Uterus (tissue), 2 donors: ENCODE results near the gene CLEC4A.
"Not testable (repeated sequence)": the region's sequence is repeated elsewhere in the genome, so short reads cannot be mapped to it uniquely, and the experiment has no call there.

ENCODE experiments used
- POLR2A ChIP-seq, 2 donors: fragments of 450-650 bp; IDR thresholded peaks; one replicate each; pipeline ENCODE4 v1.6.1; 2016; ENCODE audit warnings: antibody characterized with exemption in 2 of 2, mild to moderate bottlenecking in 1 of 2, moderate library complexity in 1 of 2
- TF ChIP-seq, protein P1 (sequence below), 4 experiments: fragments of 200-600 bp in 2 of 4; fragments of 450-650 bp in 2 of 4; sonication (generic) in 2 of 4; IDR thresholded peaks; one replicate each; pipeline ENCODE4 v1.5.1; 2016 to 2019; ENCODE audit warnings: antibody characterized with exemption in 4 of 4, mild to moderate bottlenecking in 2 of 4, moderate library complexity in 1 of 4

DNA sequence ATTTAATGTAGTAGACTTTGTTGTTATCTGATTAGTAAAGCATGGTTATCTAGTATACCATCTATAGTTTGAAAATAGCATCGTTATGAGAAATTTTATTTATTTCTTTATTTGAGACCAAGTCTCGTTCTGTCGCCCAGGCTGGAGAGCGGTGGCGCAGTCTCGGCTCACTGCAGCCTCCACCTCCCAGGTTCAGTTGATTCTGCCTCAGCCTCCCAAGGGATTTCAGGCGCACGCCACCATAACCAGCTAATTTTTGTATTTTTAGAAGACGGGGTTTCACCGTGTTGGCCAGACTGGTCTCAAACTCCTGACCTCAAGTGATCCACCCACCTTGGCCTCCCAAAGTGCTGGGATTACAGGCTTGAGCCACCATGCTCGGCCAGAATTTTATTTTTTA lies 34.1 kb upstream of the CLEC4A start:
- TF ChIP-seq, protein P1, sequence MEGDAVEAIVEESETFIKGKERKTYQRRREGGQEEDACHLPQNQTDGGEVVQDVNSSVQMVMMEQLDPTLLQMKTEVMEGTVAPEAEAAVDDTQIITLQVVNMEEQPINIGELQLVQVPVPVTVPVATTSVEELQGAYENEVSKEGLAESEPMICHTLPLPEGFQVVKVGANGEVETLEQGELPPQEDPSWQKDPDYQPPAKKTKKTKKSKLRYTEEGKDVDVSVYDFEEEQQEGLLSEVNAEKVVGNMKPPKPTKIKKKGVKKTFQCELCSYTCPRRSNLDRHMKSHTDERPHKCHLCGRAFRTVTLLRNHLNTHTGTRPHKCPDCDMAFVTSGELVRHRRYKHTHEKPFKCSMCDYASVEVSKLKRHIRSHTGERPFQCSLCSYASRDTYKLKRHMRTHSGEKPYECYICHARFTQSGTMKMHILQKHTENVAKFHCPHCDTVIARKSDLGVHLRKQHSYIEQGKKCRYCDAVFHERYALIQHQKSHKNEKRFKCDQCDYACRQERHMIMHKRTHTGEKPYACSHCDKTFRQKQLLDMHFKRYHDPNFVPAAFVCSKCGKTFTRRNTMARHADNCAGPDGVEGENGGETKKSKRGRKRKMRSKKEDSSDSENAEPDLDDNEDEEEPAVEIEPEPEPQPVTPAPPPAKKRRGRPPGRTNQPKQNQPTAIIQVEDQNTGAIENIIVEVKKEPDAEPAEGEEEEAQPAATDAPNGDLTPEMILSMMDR (IDR thresholded peaks at IDR 0.05), result not testable (repeated sequence)
- TF ChIP-seq POLR2A (IDR thresholded peaks at IDR 0.05), result not testable (repeated sequence)
